ENCODE measurements around the gene ARL5C.
A peak's percentile ranks its signal among the peaks of the same experiment; 100 is the strongest.

ARL5C gene

GRCh38 chr17:39173526-39174274 lies 7.7 kb upstream of the ARL5C start:
- POLR2A ChIA-PET: interaction anchor here (1.1 to 2.0 kb wide), 3 partner anchors 9 to 26 kb away, joined by 4 to 18 read pairs (median 7); partner anchors contain the start of gene RPL19
- TF ChIP-seq ZSCAN16 (tag by site-specific recombination; IDR thresholded peaks at IDR 0.05) (no peak), HIC1 (tag by site-specific recombination; IDR thresholded peaks at IDR 0.05) (peak; percentile 70; the same call in 1 of the 2 replicates), OVOL3 (tag by site-specific recombination; IDR thresholded peaks at IDR 0.05) (no peak)
- TF ChIP-seq, protein P1, sequence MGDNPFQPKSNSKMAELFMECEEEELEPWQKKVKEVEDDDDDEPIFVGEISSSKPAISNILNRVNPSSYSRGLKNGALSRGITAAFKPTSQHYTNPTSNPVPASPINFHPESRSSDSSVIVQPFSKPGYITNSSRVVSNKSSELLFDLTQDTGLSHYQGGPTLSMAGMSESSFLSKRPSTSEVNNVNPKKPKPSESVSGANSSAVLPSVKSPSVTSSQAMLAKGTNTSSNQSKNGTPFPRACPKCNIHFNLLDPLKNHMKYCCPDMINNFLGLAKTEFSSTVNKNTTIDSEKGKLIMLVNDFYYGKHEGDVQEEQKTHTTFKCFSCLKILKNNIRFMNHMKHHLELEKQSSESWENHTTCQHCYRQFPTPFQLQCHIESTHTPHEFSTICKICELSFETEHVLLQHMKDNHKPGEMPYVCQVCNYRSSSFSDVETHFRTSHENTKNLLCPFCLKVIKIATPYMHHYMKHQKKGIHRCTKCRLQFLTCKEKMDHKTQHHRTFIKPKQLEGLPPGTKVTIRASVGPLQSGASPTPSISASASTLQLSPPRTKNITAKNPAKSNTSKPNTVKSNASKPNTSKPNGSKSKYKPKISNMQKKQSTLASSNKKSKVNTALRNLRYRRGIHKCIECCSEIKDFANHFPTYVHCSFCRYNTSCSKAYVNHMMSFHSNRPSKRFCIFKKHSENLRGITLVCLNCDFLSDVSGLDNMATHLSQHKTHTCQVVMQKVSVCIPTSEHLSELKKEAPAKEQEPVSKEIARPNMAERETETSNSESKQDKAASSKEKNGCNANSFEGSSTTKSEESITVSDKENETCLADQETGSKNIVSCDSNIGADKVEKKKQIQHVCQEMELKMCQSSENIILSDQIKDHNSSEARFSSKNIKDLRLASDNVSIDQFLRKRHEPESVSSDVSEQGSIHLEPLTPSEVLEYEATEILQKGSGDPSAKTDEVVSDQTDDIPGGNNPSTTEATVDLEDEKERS (tag by site-specific recombination; IDR thresholded peaks at IDR 0.05): no peak
- Histone ChIP-seq H3K27ac (ENCODE audit: extremely low read depth, low read depth, low read length) (no peak overlapping the region), H3K4me1 (ENCODE audit: control insufficient read depth, insufficient read depth, low read length) (0 out of 2 replicates have a peak, but pooled peaks cover 5% of the 10 kb centered on the region), H3K36me3 (ENCODE audit: control insufficient read depth in 2 of 2, insufficient read depth in 1 of 2, low read length in 2 of 2) (peaks cover 8 to 31% of the 10 kb centered on the region in 2 experiments; a peak in 2 of 3 replicates), H3K9me3 (ENCODE audit: control insufficient read depth, insufficient read depth, low read depth, low read length) (no peaks in the 10 kb centered on the region), H3K4me3 (ENCODE audit: low read depth, low read length) (no peak overlapping the region)
- CTCF ChIA-PET: interaction anchor here (0.5 to 6.8 kb wide), 28 partner anchors 10 to 450 kb away, joined by 3 to 183 read pairs (median 5); partner anchors contain the start of genes ARL5C, CACNB1 and RPL19

GRCh38 chr17:39173080-39173479 lies 7.1 kb upstream of the ARL5C start:
- Histone ChIP-seq H3K36me3 (ENCODE audit: control insufficient read depth in 2 of 2, insufficient read depth in 1 of 2, low read length in 2 of 2) (peaks cover 8 to 30% of the 10 kb centered on the region in 2 experiments; a peak in 2 of 3 replicates), H3K4me3 (ENCODE audit: low read depth, low read length) (no peak overlapping the region), H3K27ac (ENCODE audit: extremely low read depth, low read depth, low read length) (no peak overlapping the region)

GRCh38 chr17:39171933-39172332 lies 6.0 kb upstream of the ARL5C start:
- POLR2A ChIA-PET: no interaction called here
- no peak overlapping the region for H3K27ac ChIP-seq (ENCODE audit: extremely low read depth, low read depth, low read length)
- CTCF ChIA-PET: interaction anchor here (0.5 to 2.5 kb wide), 6 partner anchors 18 to 1285 kb away, joined by 3 to 6 read pairs (median 4); no protein-coding TSS in a partner anchor
- peaks cover 0 to 19% of the 10 kb centered on the region in 2 experiments; a peak in 2 of 3 replicates for H3K36me3 ChIP-seq (ENCODE audit: control insufficient read depth in 2 of 2, insufficient read depth in 1 of 2, low read length in 2 of 2)
- no peaks in the 10 kb centered on the region for H3K9me3 ChIP-seq (ENCODE audit: control insufficient read depth, insufficient read depth, low read depth, low read length)
- TF ChIP-seq, protein P2, sequence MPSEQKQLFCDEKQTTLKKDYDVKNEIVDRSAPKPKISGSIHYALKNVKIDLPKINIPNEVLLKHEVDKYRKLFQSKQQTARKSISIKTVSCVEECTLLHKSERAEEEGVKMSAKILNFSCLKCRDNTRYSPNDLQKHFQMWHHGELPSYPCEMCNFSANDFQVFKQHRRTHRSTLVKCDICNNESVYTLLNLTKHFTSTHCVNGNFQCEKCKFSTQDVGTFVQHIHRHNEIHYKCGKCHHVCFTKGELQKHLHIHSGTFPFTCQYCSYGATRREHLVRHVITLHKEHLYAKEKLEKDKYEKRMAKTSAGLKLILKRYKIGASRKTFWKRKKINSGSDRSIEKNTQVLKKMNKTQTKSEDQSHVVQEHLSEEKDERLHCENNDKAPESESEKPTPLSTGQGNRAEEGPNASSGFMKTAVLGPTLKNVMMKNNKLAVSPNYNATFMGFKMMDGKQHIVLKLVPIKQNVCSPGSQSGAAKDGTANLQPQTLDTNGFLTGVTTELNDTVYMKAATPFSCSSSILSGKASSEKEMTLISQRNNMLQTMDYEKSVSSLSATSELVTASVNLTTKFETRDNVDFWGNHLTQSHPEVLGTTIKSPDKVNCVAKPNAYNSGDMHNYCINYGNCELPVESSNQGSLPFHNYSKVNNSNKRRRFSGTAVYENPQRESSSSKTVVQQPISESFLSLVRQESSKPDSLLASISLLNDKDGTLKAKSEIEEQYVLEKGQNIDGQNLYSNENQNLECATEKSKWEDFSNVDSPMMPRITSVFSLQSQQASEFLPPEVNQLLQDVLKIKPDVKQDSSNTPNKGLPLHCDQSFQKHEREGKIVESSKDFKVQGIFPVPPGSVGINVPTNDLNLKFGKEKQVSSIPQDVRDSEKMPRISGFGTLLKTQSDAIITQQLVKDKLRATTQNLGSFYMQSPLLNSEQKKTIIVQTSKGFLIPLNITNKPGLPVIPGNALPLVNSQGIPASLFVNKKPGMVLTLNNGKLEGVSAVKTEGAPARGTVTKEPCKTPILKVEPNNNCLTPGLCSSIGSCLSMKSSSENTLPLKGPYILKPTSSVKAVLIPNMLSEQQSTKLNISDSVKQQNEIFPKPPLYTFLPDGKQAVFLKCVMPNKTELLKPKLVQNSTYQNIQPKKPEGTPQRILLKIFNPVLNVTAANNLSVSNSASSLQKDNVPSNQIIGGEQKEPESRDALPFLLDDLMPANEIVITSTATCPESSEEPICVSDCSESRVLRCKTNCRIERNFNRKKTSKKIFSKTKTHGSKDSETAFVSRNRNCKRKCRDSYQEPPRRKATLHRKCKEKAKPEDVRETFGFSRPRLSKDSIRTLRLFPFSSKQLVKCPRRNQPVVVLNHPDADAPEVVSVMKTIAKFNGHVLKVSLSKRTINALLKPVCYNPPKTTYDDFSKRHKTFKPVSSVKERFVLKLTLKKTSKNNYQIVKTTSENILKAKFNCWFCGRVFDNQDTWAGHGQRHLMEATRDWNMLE (tag by site-specific recombination; conservative IDR thresholded peaks at IDR 0.05; ENCODE audit: low read depth): no peak
- TF ChIP-seq ZNF169 (tag by site-specific recombination; IDR thresholded peaks at IDR 0.05) (no peak), ZNF830 (tag by site-specific recombination; IDR thresholded peaks at IDR 0.05; ENCODE audit: low read depth) (no peak)
- H3K4me3 ChIP-seq (ENCODE audit: low read depth, low read length): no peak overlapping the region
- H3K4me1 ChIP-seq (ENCODE audit: control insufficient read depth, insufficient read depth, low read length): 0 out of 2 replicates have a peak, but pooled peaks cover 3% of the 10 kb centered on the region

More at GRCh38 chr17:39173080-39173479, 7.1 kb upstream of the ARL5C start:
- ChIA-PET CTCF (interaction anchor here (0.5 to 6.8 kb wide), 9 partner anchors 9 to 291 kb away, joined by 3 to 183 read pairs (median 5); partner anchors contain the start of genes ARL5C and CACNB1), POLR2A (interaction anchor here (0.7 to 1.7 kb wide), 3 partner anchors 8 to 27 kb away, joined by 3 to 7 read pairs (median 4); partner anchors contain the start of gene RPL19)
- no peaks in the 10 kb centered on the region for H3K4me1 ChIP-seq (ENCODE audit: control insufficient read depth, insufficient read depth, low read length)
- TF ChIP-seq SCRT2 (tag by site-specific recombination; IDR thresholded peaks at IDR 0.05) (0 out of 2 replicates have a peak, but pooled peaks have one; percentile 21), ZNF266 (tag by site-specific recombination; IDR thresholded peaks at IDR 0.05; ENCODE audit: low read depth) (no peak), ZNF600 (tag by site-specific recombination; IDR thresholded peaks at IDR 0.05) (peak; percentile 72), ZNF707 (tag by site-specific recombination; IDR thresholded peaks at IDR 0.05) (no peak), ZNF544 (tag by site-specific recombination; IDR thresholded peaks at IDR 0.05) (no peak)
- H3K9me3 ChIP-seq (ENCODE audit: control insufficient read depth, insufficient read depth, low read depth, low read length): no peaks in the 10 kb centered on the region
